Astrocyte of the spinal cord (primary cell): ENCODE measurements around the gene SRP72.

Source experiments
- DNase-seq: peaks from one replicate; pipeline ENCODE4 v3.0.0; 2011; ENCODE audit warnings: low read depth, low spot score
- H3K4me3 ChIP-seq: 2 replicates; pipeline ENCODE4 v1.5.1; 2011; ENCODE audit warnings: low read depth, mild to moderate bottlenecking, low read length, moderate library complexity
- CTCF ChIP-seq: IDR thresholded peaks from 2 replicates; pipeline ENCODE4 v1.5.1; 2012; ENCODE audit warnings: low read depth, mild to moderate bottlenecking, low read length, inconsistent platforms
- in situ Hi-C: cut with HindIII; loops from 2 replicates; pipeline ENCODE4 v1.10.0; 2017; ENCODE audit warnings: low sequenced_read_pairs

The SRP72 gene

GRCh38 chr4:56467284-56468096, at the start of gene SRP72:
TSS of gene SRP72 (plus strand) at chr4:56467617. CDS start at chr4:56467636, 19 bp downstream.
- peak within 1 kb of the TSS; percentile 61 for H3K4me3 ChIP-seq
- in situ Hi-C loops: no loop called here
- DNase-seq: peak; percentile 85
- no peak for TF ChIP-seq CTCF

- DNase-seq: no peak
- H3K4me3 ChIP-seq: no peak overlapping the region
- in situ Hi-C loops: no loop called here
- no peak for TF ChIP-seq CTCF
Measured at GRCh38 chr4:56424176-56424575, 43.2 kb upstream of the SRP72 start.

GRCh38 chr4:56424697-56425514, 42.5 kb upstream of the SRP72 start:
- peak; percentile 61 for TF ChIP-seq CTCF
- H3K4me3 ChIP-seq: no peak overlapping the region
- in situ Hi-C loops: no loop called here
- DNase-seq: peak; percentile 46

- no peak for DNase-seq
- in situ Hi-C loops: no loop called here
- no peak overlapping the region for H3K4me3 ChIP-seq
- no peak for TF ChIP-seq CTCF
Measured at GRCh38 chr4:56425518-56425917, 41.9 kb upstream of the SRP72 start.

GRCh38 chr4:56426273-56426672, 41.1 kb upstream of the SRP72 start:
- in situ Hi-C loops: no loop called here
- DNase-seq: no peak
- no peak for TF ChIP-seq CTCF
- no peak overlapping the region for H3K4me3 ChIP-seq

GRCh38 chr4:56427179-56427578, 40.2 kb upstream of the SRP72 start:
- no peak for DNase-seq
- in situ Hi-C loops: no loop called here
- H3K4me3 ChIP-seq: no peak overlapping the region
- TF ChIP-seq CTCF: no peak
